GM20000 (cell line): ENCODE results near the gene NME4.
"Not testable (repeated sequence)": the region's sequence is repeated elsewhere in the genome, so short reads cannot be mapped to it uniquely, and the experiment has no call there.

Experiments
- DNase-seq: peaks from one replicate; pipeline ENCODE4 v3.0.0; 2012; ENCODE audit warnings: low spot score
- CTCF ChIP-seq: IDR thresholded peaks from 2 replicates; pipeline ENCODE4 v1.5.1; 2012; ENCODE audit warnings: mild to moderate bottlenecking, control low read depth; ENCODE audit errors: extremely low read depth, missing control alignments

The NME4 gene

DNA sequence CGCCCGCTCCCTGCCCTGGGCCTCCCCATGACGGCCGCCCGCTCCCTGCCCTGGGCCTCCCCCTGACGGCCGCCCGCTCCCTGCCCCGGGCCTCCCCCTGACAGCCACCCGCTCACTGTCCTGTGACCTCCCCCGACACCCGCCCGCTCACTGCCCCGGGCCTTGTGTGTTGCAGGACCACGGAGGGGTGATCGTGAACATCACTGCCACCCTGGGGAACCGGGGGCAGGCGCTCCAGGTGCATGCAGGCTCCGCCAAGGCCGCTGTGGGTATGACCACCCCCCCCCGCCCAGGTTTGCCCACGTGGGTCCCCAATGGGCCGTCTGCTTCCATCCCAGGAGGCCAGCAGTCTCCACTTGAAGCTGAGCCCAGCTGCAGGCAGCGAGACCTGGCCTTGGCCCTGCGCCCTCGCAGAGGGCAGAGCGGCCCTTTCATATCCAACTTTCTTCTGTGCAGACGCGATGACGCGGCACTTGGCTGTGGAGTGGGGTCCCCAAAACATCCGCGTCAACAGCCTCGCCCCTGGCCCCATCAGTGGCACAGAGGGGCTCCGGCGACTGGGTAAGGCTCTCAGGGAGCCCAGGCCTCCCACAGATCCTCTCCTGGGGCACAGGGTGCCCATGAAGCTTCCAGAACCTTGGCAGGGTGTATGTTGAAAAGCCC, 13.6 kb downstream of the NME4 start:
- no peak for TF ChIP-seq CTCF

DNA sequence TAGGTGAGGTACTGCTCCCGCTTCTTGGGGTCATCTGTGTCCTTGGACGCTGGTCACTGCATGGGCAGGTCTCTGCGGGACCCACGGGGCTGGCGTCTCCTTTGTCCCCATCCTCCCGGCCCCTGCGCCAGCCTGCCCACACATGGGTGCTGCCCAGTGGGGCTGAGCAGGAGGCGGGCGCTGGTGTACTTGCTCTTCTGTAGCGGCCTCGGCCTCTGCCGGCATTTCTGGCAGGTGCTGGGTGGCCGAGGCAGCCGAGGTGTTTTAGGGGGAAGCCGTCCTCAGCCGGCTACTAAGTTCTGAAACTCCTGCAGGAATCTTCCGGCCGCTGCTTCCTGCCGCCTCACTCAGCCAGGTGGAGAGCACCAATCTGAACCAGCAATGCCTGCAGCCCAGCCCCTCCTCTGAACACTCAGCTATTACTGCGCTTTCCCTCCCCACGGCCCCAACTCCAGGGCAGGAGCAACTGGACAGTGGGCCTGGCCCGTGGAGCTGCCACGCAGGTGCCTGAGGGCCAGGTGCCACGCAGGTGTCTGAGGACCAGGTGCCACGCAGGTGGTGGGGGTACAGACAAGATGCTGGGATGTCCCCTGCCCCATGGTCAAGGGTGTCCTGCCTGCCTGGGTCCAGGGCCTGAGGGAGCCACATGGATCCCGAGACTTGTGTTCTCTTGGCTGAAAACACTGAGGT, 14.7 kb downstream of the NME4 start:
- peak; percentile 11 for DNase-seq
- TF ChIP-seq CTCF: no peak

More for the DNA sequence above, 13.6 kb downstream of the NME4 start:
- no peak for DNase-seq

- no peak for DNase-seq
- no peak for TF ChIP-seq CTCF
These were observed 17.6 kb downstream of the NME4 start for GRCh38 chr16:414395-415169.

DNA sequence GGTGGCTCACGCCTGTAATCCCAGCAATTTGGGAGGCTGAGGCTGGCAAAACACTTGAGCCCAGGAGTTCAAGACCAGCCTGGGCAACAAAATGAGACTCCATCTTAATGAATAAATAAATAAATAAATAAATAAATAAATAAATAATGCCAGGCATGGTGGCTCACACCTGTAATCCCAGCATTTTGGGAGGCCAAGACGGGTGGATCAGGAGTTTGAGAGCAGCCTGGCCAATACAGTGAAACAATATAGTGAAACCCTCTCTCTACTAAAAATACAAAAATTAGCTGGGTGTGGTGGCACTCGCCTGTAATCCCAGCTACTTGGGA, 18.1 kb downstream of the NME4 start:
- DNase-seq: not testable (repeated sequence)

DNA sequence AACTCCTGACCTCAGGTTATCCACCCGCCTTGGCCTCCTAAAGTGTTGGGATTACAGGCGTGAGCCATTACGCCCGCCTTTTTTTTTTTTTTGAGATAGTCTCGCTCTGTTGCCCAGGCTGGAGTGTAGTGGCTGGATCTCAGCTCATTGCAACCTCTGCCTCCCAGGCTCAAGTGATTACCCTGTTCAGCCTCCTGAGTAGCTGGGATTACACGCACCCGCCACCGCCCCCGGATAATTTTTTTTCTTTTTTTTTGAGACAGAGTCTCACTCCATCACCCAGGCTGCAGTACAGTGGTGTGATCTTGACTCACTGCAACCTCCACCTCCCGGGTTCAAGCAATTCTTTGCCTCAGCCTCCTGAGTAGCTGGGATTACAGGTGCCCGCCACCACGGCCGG, 25.2 kb downstream of the NME4 start:
- not testable (repeated sequence) for DNase-seq

GRCh38 chr16:424033-424622, 27.1 kb downstream of the NME4 start:
- no peak for DNase-seq
- TF ChIP-seq CTCF: no peak

DNA sequence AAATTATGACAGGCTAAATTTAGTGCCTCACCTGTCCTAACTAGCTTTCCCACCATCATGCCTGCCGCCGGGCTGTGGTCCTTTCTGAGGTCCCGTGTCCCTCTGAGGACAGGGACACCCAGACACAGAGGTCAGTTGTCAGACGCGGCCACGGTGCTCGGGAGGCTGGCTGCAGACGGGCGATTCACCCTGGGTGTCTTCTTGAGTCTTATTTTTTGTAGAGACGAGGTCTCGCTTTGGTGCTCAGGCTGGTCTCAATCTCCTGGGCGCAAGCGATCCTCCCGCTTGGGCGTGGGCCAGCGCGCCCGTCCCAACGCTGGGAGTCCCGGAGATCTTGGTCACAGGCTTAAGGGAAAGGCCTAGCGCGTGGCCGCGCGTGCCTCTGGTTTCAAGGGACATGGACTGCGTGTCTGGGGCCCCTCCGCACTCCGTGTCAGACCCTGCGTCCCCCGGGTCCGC, 27.7 kb downstream of the NME4 start:
- no peak for TF ChIP-seq CTCF
- no peak for DNase-seq

- TF ChIP-seq CTCF: peak; percentile 1
- DNase-seq: peak; percentile 99
These were observed 28.2 kb downstream of the NME4 start, which contains the start of gene RAB11FIP3 for GRCh38 chr16:425082-425718. Gene RAB11FIP3 (plus strand): TSS chr16:425649. CDS start chr16:426007, 358 bp downstream.
